IPS-20b (cell line): ENCODE results near the gene TMEM150C.

ENCODE experiments used
- H3K27ac ChIP-seq: one replicate; pipeline ENCODE4 v1.5.1; 2013; ENCODE audit warnings: low read length
- H3K27me3 ChIP-seq: 2 replicates; pipeline ENCODE4 v1.6.1; 2013; ENCODE audit warnings: mild to moderate bottlenecking, low read length, inconsistent platforms; ENCODE audit not compliant: insufficient read depth
- H3K36me3 ChIP-seq: 2 replicates; pipeline ENCODE4 v1.6.1; 2013; ENCODE audit warnings: low read depth, mild to moderate bottlenecking, inconsistent platforms, low read length, moderate library complexity; ENCODE audit not compliant: insufficient read depth
- H3K4me1 ChIP-seq: 2 replicates; pipeline ENCODE4 v1.6.1; 2013; ENCODE audit warnings: mild to moderate bottlenecking, control low read depth, inconsistent platforms, low read length, moderate library complexity; ENCODE audit not compliant: insufficient read depth
- H3K4me3 ChIP-seq: 2 replicates; pipeline ENCODE4 v1.5.1; 2013; ENCODE audit warnings: mild to moderate bottlenecking, low read length, inconsistent platforms
- H3K9ac ChIP-seq: 2 replicates; pipeline ENCODE4 v1.6.1; 2013; ENCODE audit warnings: low read depth, mild to moderate bottlenecking, inconsistent platforms, low read length, moderate library complexity
- H3K9me3 ChIP-seq: 2 replicates; pipeline ENCODE4 v1.6.1; 2013; ENCODE audit warnings: mild to moderate bottlenecking, low read depth, low read length, inconsistent platforms; ENCODE audit not compliant: insufficient read depth

The TMEM150C gene

GRCh38 chr4:82561786-82562563 lies at the start of gene TMEM150C:
TSS of gene TMEM150C (minus strand) at chr4:82561988. CDS start at chr4:82504657, 57,331 bp downstream.
- peaks cover 25% of the 10 kb centered on the region for H3K27me3 ChIP-seq
- peaks cover 11% of the 10 kb centered on the region; the same call in 1 of the 2 replicates for H3K4me1 ChIP-seq
- peak within 1 kb of the TSS; percentile 78 for H3K4me3 ChIP-seq
- H3K9me3 ChIP-seq, result no peaks in the 10 kb centered on the region
- H3K36me3 ChIP-seq, result no peaks in the 10 kb centered on the region
- H3K9ac ChIP-seq, result 0 out of 2 replicates have a peak within 1 kb of the TSS, but pooled peaks have one; percentile 15
- H3K27ac ChIP-seq, result no peak within 1 kb of the TSS

GRCh38 chr4:82611527-82611926 lies 49.7 kb upstream of the TMEM150C start:
- no peaks in the 10 kb centered on the region for H3K36me3 ChIP-seq
- no peaks in the 10 kb centered on the region for H3K9me3 ChIP-seq

GRCh38 chr4:82610041-82610440 lies 48.3 kb upstream of the TMEM150C start:
- H3K9ac ChIP-seq, result no peak overlapping the region

More at GRCh38 chr4:82611527-82611926, 49.7 kb upstream of the TMEM150C start:
- Histone ChIP-seq H3K9ac (no peak overlapping the region), H3K4me1 (no peaks in the 10 kb centered on the region), H3K4me3 (no peak overlapping the region), H3K27me3 (no peaks in the 10 kb centered on the region), H3K27ac (no peak overlapping the region)

GRCh38 chr4:82606622-82607021 lies 44.8 kb upstream of the TMEM150C start:
- Histone ChIP-seq H3K36me3 (no peaks in the 10 kb centered on the region), H3K4me1 (no peaks in the 10 kb centered on the region), H3K4me3 (no peak overlapping the region), H3K27me3 (no peaks in the 10 kb centered on the region), H3K9ac (no peak overlapping the region), H3K27ac (no peak overlapping the region), H3K9me3 (no peaks in the 10 kb centered on the region)

More at GRCh38 chr4:82610041-82610440, 48.3 kb upstream of the TMEM150C start:
- no peaks in the 10 kb centered on the region for H3K36me3 ChIP-seq
- H3K4me3 ChIP-seq, result no peak overlapping the region
- H3K9me3 ChIP-seq, result no peaks in the 10 kb centered on the region
- no peak overlapping the region for H3K27ac ChIP-seq
- H3K27me3 ChIP-seq, result no peaks in the 10 kb centered on the region
- no peaks in the 10 kb centered on the region for H3K4me1 ChIP-seq

GRCh38 chr4:82604522-82604921 lies 42.7 kb upstream of the TMEM150C start:
- H3K36me3 ChIP-seq, result no peaks in the 10 kb centered on the region

GRCh38 chr4:82601242-82602015 lies 39.6 kb upstream of the TMEM150C start:
- no peaks in the 10 kb centered on the region for H3K27me3 ChIP-seq
- no peak overlapping the region for H3K9ac ChIP-seq
- H3K4me1 ChIP-seq, result no peaks in the 10 kb centered on the region
- no peaks in the 10 kb centered on the region for H3K9me3 ChIP-seq
- H3K4me3 ChIP-seq, result no peak overlapping the region
- no peak overlapping the region for H3K27ac ChIP-seq
- H3K36me3 ChIP-seq, result no peaks in the 10 kb centered on the region

More at GRCh38 chr4:82604522-82604921, 42.7 kb upstream of the TMEM150C start:
- no peaks in the 10 kb centered on the region for H3K27me3 ChIP-seq
- no peaks in the 10 kb centered on the region for H3K9me3 ChIP-seq
- no peak overlapping the region for H3K27ac ChIP-seq
- no peaks in the 10 kb centered on the region for H3K4me1 ChIP-seq
- no peak overlapping the region for H3K4me3 ChIP-seq
- no peak overlapping the region for H3K9ac ChIP-seq

- no peaks in the 10 kb centered on the region for H3K9me3 ChIP-seq
- H3K27me3 ChIP-seq, result no peaks in the 10 kb centered on the region
- H3K36me3 ChIP-seq, result no peaks in the 10 kb centered on the region
- no peak overlapping the region for H3K27ac ChIP-seq
- no peak overlapping the region for H3K4me3 ChIP-seq
- no peak overlapping the region for H3K9ac ChIP-seq
- no peaks in the 10 kb centered on the region for H3K4me1 ChIP-seq
Measured at GRCh38 chr4:82599336-82599735, 37.5 kb upstream of the TMEM150C start.

- Histone ChIP-seq H3K27ac (no peak overlapping the region), H3K9me3 (no peaks in the 10 kb centered on the region), H3K9ac (no peak overlapping the region), H3K27me3 (no peaks in the 10 kb centered on the region), H3K36me3 (no peaks in the 10 kb centered on the region), H3K4me1 (peaks cover 16% of the 10 kb centered on the region), H3K4me3 (no peak overlapping the region)
Measured at GRCh38 chr4:82594456-82594855, 32.7 kb upstream of the TMEM150C start.

GRCh38 chr4:82593411-82593810 lies 31.6 kb upstream of the TMEM150C start:
- H3K36me3 ChIP-seq, result no peaks in the 10 kb centered on the region
- H3K27me3 ChIP-seq, result no peaks in the 10 kb centered on the region
- H3K27ac ChIP-seq, result no peak overlapping the region
- H3K9ac ChIP-seq, result no peak overlapping the region
- no peak overlapping the region for H3K4me3 ChIP-seq
- peaks cover 16% of the 10 kb centered on the region for H3K4me1 ChIP-seq
- H3K9me3 ChIP-seq, result no peaks in the 10 kb centered on the region

GRCh38 chr4:82592639-82593038 lies 30.9 kb upstream of the TMEM150C start:
- H3K27ac ChIP-seq, result no peak overlapping the region
- no peaks in the 10 kb centered on the region for H3K36me3 ChIP-seq
- no peaks in the 10 kb centered on the region for H3K9me3 ChIP-seq

GRCh38 chr4:82591592-82591991 lies 29.8 kb upstream of the TMEM150C start:
- Histone ChIP-seq H3K4me1 (peaks cover 22% of the 10 kb centered on the region), H3K36me3 (no peaks in the 10 kb centered on the region), H3K9me3 (no peaks in the 10 kb centered on the region), H3K27ac (no peak overlapping the region), H3K4me3 (no peak overlapping the region), H3K9ac (no peak overlapping the region), H3K27me3 (no peaks in the 10 kb centered on the region)

More at GRCh38 chr4:82592639-82593038, 30.9 kb upstream of the TMEM150C start:
- Histone ChIP-seq H3K4me3 (no peak overlapping the region), H3K9ac (no peak overlapping the region), H3K27me3 (no peaks in the 10 kb centered on the region), H3K4me1 (peaks cover 16% of the 10 kb centered on the region)
